Stimulated activated CD8-positive, alpha-beta memory T cell treated with anti-CD3 and anti-CD28 coated beads, Interleukin-4, amount 100 ng/mL, for 48 hours (primary cell): ENCODE measurements around the gene IFNA8.
A peak's percentile ranks its signal among the peaks of the same experiment; 100 is the strongest.
"Not testable (repeated sequence)": the region's sequence is repeated elsewhere in the genome, so short reads cannot be mapped to it uniquely, and the experiment has no call there.

Experiments used
- DNase-seq: peaks from one replicate; pipeline ENCODE4 v3.0.0-alpha.2; 2020

IFNA8 gene

GRCh38 chr9:21408817-21409216, at the start of gene IFNA8:
Gene IFNA8, plus strand, starts transcription at chr9:21409117. Its CDS starts 60 bp downstream, at chr9:21409177.
- no peak for DNase-seq

DNA sequence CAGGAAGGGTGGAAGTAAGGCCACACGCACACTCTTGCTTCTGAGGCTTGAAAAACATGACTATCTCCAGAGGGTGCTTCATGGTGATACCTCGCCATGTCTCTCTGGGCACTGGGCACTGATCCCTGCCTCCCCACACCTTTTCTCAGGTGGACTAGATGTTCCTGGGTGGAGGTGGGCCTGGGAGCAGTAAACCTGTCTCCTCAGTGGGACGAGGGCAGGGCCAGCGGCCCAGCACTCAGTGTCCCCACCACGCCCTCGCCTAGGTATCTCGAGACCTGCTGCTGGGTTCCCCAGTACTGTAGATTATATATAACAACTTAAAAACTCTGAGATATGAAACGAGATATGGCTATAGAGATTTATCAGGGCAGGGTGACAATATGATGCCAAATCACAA, 46.6 kb upstream of the IFNA8 start:
- DNase-seq = no peak

GRCh38 chr9:21367169-21367568, 41.7 kb upstream of the IFNA8 start:
- DNase-seq = not testable (repeated sequence)

DNA sequence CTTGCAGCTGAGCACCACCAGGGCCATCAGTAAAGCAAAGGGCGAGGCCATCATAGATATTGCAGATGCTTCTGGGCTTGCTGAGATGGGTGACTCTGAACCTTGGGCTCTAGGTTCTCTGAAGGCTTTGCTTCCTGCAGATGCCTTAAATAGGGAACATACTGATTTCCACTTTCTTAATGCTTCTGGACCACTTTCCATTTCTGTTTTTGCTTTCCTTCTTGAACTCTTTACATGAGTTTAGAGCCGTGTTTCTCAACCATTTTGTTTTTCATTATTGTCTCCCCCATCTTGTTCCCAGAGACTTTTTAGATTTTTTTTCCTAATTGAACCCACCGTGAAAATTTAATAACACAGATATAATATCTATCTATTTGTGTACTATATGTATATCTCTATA, 41.0 kb upstream of the IFNA8 start, which contains the start of gene IFNA13:
IFNA13 (minus strand) TSS at position 101 of the 400 bp plus-strand sequence; CDS start at position 54, 47 bp downstream.
- DNase-seq = no peak

GRCh38 chr9:21371467-21371866, 37.5 kb upstream of the IFNA8 start:
- DNase-seq = not testable (repeated sequence)

DNA sequence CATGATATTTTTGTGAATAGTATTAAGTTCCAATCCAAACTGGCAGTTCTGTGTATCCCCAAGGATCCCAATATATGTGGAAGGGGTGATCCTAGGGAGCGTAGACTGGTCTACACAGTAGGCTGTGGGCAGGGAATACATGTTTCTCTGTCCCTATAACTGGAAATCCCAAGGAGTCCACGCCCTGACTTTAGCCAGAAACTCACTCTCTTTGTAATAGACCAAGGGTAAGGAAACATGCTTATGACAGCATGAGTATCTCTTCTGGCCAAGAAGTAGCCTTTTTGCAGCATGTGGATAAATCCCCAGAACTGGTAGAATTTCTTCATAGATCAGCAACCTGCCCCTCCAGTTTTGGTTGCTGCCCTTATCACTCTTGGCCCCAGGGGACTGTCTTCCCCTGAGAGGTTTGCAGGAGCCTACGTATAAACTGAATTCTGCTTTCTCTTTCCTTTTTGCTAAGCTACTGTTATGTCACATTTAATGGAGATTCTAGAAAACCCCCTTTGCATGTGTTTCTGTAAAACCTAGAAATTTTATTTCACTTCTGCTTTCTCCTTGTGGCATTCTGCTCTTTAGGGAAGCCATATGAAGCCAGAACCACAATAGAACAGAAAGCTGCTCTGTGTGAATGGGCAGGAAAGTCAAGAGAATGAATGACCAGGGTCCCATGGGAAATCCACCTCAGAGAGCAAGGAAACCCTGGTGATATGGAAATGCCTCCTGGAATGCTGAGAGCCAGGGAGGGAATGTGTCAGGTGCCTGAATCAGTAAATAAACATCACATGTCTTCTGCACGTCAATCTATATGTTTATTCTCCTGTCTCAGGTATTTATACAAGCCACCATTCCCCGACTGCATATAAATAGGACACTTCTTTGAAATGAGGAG, 27.2 kb upstream of the IFNA8 start:
- DNase-seq = no peak

- DNase-seq = no peak
Measured at GRCh38 chr9:21383627-21384026, 25.3 kb upstream of the IFNA8 start.

DNA sequence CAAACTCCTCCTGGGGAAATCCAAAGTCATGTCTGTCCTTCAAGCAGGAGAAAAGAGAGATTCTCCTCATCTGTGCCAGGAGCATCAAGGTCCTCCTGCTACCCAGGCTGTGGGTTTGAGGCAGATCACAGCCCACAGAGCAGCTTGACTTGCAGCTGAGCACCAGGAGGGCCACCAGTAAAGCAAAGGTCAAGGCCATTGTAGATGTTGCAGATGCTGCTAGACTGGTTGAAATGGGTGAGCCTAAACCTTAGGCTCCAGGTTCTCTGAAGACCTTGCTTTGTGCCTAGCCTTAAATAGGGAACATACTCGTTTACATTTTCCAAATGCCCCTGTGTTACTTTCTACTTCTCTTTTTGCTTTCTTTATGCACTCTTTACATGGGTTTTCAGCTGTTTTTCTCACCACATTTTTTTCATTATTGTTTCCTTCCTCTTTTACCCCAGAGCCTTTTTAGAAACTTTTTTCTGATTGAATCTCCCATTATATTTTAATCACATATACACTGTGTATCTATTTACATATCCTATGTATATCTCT, 23.7 kb upstream of the IFNA8 start, which contains the start of gene IFNA2:
IFNA2 (minus strand) TSS at position 268 of the 540 bp plus-strand sequence; CDS start at position 199, 69 bp downstream.
- DNase-seq = no peak

GRCh38 chr9:21392270-21392669, 16.6 kb upstream of the IFNA8 start:
- DNase-seq = no peak

DNA sequence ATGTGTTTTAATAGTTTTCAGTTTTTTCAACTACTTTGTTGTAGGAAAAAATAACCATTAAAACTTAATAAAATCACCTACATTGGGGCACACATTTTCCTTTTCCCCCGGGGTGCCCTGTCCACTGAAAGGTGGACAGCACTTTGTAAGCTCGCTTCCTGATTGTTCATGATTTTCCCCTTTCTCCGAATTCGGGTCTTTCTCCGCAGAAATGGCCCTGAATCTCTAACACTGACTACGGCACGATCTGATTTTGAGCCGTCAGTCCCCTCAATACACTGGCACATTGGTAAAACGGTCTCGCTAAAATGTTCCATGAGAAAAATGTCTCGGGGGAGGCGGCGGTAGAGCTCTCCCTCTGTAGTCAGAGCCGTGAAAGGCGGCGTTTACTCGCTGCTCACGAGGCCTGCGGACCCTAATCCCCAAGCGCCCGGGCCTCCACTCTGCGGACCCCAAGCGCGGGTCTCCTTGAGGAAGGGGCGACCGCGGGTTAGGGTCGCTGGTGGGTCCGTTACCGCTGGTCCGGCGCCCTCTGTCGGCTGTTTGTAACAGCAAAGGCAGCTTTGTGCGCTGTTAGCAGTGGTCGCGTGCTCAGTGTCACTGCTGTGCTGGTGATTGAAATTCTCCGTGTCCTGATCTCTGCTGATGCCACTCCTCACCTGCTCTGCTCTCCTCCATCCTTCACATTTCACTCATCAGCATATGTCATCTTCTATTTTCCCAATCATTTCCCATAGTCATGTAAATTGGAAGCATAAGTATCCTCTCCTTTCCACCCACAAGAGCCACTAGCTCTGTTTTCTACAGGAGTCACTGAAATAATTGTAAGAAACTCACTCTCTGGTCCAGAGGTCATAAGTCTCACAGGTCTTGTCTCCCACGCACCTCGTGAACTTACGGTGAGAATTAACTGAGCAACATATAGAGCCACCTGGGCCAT, 12.9 kb upstream of the IFNA8 start:
- peak; percentile 79 for DNase-seq

GRCh38 chr9:21398955-21399489, 9.9 kb upstream of the IFNA8 start:
- DNase-seq = no peak

DNA sequence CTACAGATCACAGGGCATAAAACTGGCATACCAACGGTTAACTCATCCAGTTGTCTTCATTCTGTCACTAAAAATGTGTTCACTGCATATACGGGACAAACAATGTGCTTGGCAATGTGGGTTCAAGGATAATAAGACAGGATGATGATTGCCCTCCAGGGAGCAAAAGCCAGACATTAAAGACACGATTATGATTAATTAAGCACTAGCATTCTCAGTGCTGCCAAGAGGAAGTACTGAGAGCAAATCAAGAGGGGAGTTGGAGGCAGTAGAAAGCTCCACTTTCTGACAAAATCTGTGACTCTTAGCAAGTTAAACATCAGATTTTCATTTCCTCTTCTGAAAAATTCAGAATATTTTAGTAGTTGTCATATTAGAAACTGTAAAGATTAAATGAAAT, 9.0 kb upstream of the IFNA8 start:
- no peak for DNase-seq

DNA sequence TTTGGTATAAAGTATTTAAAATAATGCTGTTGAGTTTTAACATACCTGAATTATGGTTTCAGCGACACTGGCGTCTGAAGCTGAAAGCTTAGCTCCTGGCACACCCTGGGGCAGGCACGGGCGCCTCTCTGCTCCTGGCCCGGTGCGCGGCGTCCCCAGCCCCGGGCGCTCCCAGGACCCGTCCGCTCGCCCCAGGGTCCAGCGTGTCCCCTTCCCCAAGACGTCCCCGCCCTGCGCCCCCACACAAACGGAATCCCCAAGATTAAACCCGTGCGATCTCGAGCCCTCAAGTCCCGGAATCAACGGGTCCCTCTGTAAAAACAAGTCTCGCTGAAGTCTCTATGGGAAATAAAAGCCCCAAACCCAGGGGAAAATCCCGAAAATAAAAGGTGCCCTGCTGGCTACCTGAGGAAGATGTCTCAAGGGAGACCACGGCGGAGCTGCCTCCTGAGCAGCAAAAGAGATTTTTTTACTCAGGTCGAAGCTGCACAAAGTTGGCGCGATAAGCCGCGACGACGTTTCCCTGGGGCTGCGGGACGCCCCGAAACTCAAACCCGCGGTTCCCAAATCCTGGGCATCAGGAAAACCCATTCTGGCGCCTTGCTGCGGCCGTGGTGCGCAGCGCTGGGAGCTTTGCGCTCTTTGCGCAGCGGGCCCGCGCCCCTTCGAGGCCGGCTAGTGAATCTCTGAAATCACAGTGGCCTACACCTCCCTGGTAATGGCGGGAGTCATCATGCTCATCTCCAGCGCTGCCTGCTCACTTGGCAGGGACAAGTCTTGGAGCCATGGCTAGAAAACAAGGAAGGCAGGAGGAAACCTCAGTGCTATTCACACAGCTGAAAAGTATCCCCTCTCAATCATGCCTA, 6.3 kb upstream of the IFNA8 start:
- DNase-seq = peak; percentile 38

- DNase-seq = no peak
Measured at GRCh38 chr9:21404146-21404545, 4.8 kb upstream of the IFNA8 start.

GRCh38 chr9:21412107-21412506, 3.2 kb downstream of the IFNA8 start:
- no peak for DNase-seq

DNA sequence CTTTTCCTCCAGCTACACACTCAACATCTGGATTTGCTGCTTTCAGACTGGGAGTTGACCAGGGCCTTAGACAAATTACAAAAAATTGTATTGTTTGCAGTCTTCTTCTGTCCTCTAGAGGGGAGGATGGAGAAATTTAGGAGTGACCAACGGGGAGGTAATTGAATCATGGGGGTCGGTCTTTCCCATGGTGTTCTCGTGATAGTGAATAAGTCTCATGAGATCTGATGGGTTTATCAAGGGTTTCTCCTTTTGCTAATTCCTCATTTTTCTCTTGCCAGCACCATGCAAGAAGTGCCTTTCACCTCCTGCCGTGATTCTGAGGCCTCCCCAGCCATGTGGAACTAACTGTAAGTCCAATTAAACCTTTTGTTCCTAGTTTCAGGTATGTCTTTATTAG, 4.2 kb downstream of the IFNA8 start:
- DNase-seq = no peak

DNA sequence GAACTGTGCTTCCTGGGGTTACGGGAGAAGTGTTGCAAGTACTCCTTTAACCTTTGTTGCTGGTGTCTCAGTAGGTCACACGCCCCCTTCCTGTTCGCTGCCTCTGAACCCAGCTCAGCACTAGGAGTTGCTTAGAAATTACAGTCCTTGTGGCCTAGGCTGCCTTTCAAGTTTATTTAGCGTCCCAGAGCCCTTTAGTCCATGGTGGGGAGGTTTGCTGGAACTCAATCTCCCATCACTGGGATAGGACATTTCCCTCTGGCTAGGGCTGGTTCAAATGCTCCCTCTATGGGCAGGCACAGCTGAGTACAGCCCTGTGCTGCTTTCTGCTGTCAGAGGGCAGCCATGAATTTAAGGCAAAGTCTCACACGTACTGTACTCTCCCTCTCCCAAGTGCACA, 4.7 kb downstream of the IFNA8 start:
- no peak for DNase-seq

DNA sequence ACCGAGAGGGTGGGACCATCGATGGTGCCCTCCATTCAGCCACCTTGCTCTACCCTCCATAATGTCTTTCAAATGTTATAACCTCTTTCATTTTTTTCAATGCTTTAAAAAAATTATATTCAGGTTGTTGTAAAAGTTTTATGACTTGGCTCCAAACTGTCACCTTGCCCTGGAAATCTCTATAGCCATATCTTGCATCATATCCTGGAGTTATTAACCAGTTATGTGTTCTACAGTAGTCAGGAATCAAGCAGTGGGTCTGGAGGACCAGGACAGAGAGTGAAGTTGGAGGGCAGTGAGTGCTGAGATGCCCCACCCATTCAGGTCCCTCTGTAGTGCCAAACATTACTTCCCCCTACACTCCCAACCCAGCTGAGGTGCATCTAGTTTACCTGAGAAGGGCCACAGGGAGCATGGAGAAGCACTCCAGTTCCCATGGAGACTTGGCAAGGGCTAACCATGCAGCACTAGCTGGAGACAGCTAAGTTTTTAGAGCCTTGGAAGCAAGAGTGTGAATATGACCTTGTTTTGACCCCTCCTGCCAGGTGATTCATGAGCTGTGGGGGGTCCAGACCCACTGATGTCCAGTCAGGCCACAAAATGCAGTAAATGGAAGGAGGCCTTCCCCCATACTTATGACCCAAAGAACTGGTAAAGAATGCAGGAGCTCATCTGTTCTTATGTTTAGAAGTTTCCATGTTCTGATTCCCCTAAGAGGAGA, 5.5 kb downstream of the IFNA8 start:
- DNase-seq = no peak

DNA sequence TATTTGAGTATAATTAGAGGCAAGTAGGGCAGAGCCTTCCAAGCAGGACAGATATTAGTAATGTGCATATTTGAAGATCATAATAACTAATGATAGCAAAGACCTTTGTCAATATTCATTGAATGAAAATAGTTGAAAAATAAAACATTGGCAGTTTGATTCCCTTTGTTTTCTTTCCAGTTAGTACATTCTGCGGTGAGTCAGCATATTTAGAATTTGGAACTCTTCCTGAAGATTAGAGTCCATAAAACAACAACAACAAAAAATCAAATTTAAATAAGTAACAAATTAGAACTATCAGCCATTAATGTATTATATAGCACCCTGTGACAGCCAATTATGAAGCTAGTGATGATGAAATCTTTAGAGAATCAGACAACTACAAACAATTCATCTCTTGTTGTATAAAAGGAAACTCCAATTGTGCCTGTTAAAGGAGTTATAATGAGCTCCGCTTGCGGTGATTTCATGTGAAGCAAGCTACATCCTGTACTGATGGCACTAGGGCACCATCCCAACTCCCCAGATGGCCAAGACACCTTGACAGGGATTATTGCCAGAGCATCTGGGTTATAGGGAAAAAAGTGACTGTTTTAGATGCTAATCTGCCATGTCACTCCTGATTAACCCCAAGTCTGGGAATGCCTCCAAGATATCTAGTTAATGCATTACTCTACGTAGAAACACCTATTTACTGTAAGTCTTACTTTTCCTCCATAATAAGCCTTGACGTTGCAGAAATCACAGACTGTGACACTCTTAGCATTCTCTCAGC, 6.8 kb downstream of the IFNA8 start:
- no peak for DNase-seq

- no peak for DNase-seq
Measured at GRCh38 chr9:21428235-21428634, 19.3 kb downstream of the IFNA8 start.
